Measurements from ENCODE around the gene LETM1. TPM values are rescaled to one million over a fixed set of nuclear protein-coding genes. Genes with fewer than 3 reads are reported as not detected.

The LETM1 gene
- total and polyA plus RNA-seq, 2 of the 13 experiments (the other 11 are each of a cell fraction or from before 2014, with no cell fraction given) = 9.7 to 41.6 TPM

GRCh38 chr4:1797861-1798579 is 57.9 kb downstream of the LETM1 start (continued):
- TF ChIP-seq, protein P1, sequence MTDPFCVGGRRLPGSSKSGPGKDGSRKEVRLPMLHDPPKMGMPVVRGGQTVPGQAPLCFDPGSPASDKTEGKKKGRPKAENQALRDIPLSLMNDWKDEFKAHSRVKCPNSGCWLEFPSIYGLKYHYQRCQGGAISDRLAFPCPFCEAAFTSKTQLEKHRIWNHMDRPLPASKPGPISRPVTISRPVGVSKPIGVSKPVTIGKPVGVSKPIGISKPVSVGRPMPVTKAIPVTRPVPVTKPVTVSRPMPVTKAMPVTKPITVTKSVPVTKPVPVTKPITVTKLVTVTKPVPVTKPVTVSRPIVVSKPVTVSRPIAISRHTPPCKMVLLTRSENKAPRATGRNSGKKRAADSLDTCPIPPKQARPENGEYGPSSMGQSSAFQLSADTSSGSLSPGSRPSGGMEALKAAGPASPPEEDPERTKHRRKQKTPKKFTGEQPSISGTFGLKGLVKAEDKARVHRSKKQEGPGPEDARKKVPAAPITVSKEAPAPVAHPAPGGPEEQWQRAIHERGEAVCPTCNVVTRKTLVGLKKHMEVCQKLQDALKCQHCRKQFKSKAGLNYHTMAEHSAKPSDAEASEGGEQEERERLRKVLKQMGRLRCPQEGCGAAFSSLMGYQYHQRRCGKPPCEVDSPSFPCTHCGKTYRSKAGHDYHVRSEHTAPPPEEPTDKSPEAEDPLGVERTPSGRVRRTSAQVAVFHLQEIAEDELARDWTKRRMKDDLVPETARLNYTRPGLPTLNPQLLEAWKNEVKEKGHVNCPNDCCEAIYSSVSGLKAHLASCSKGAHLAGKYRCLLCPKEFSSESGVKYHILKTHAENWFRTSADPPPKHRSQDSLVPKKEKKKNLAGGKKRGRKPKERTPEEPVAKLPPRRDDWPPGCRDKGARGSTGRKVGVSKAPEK (CRISPR knock-in tag; IDR thresholded peaks at IDR 0.05; ENCODE audit: borderline replicate concordance) = no peak
- no peak for TF ChIP-seq ZNF138 (CRISPR knock-in tag; IDR thresholded peaks at IDR 0.05; ENCODE audit: low read depth)
- no peak for TF ChIP-seq ZNF816 (CRISPR knock-in tag; IDR thresholded peaks at IDR 0.05; ENCODE audit: borderline replicate concordance)
- TF ChIP-seq ZNF256 (CRISPR knock-in tag; conservative IDR thresholded peaks at IDR 0.05) = no peak
- TF ChIP-seq ZNF468 (CRISPR knock-in tag; IDR thresholded peaks at IDR 0.05) = no peak
- no peak for TF ChIP-seq GLI4 (CRISPR knock-in tag; IDR thresholded peaks at IDR 0.05; ENCODE audit: borderline replicate concordance)
- no peak for TF ChIP-seq SATB2 (CRISPR knock-in tag; IDR thresholded peaks at IDR 0.05)
- TF ChIP-seq NRL (CRISPR knock-in tag; IDR thresholded peaks at IDR 0.05; ENCODE audit: borderline replicate concordance) = no peak
- TF ChIP-seq ZNF331 (CRISPR knock-in tag; IDR thresholded peaks at IDR 0.05) = no peak
- TF ChIP-seq ZNF260 (CRISPR knock-in tag; IDR thresholded peaks at IDR 0.05; ENCODE audit: borderline replicate concordance, low read depth) = no peak
- no peak for TF ChIP-seq ZNF720 (CRISPR knock-in tag; IDR thresholded peaks at IDR 0.05)
- no peak for TF ChIP-seq ZNF431 (CRISPR knock-in tag; IDR thresholded peaks at IDR 0.05; ENCODE audit: borderline replicate concordance, low read depth)
- TF ChIP-seq ZNF850 (CRISPR knock-in tag; conservative IDR thresholded peaks at IDR 0.05) = no peak
- TF ChIP-seq MAFF (IDR thresholded peaks at IDR 0.05; ENCODE audit: low read depth, low read length) = no peak
- no peak for TF ChIP-seq ZNF207 (IDR thresholded peaks at IDR 0.05; ENCODE audit: borderline replicate concordance)
- no peak for TF ChIP-seq FOXA1 (IDR thresholded peaks at IDR 0.05)
- no peak for TF ChIP-seq FOXA1 (CRISPR knock-in tag; IDR thresholded peaks at IDR 0.05)
- no peak for TF ChIP-seq FOXK1 (CRISPR knock-in tag; IDR thresholded peaks at IDR 0.05; ENCODE audit: borderline replicate concordance, low read depth)
- TF ChIP-seq NR2F2 (IDR thresholded peaks at IDR 0.05; ENCODE audit: borderline replicate concordance, low read depth) = no peak
- TF ChIP-seq DMAP1 (CRISPR knock-in tag; IDR thresholded peaks at IDR 0.05) = no peak
- no peak for TF ChIP-seq ZNF543 (CRISPR knock-in tag; IDR thresholded peaks at IDR 0.05)
- no peak for TF ChIP-seq JUND (CRISPR knock-in tag; IDR thresholded peaks at IDR 0.05)
- TF ChIP-seq CBX5 (CRISPR knock-in tag; IDR thresholded peaks at IDR 0.05; ENCODE audit: borderline replicate concordance) = no peak
- TF ChIP-seq, protein P2, sequence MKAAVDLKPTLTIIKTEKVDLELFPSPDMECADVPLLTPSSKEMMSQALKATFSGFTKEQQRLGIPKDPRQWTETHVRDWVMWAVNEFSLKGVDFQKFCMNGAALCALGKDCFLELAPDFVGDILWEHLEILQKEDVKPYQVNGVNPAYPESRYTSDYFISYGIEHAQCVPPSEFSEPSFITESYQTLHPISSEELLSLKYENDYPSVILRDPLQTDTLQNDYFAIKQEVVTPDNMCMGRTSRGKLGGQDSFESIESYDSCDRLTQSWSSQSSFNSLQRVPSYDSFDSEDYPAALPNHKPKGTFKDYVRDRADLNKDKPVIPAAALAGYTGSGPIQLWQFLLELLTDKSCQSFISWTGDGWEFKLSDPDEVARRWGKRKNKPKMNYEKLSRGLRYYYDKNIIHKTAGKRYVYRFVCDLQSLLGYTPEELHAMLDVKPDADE (CRISPR knock-in tag; IDR thresholded peaks at IDR 0.05) = no peak
- 0 out of 2 replicates have a peak, but pooled peaks have one; percentile 36 for TF ChIP-seq ZNF350 (CRISPR knock-in tag; IDR thresholded peaks at IDR 0.05; ENCODE audit: borderline replicate concordance, low read depth)
- no peak for TF ChIP-seq ZNF546 (CRISPR knock-in tag; conservative IDR thresholded peaks at IDR 0.05)
- no peak for TF ChIP-seq ATAD3A (CRISPR knock-in tag; IDR thresholded peaks at IDR 0.05)
- TF ChIP-seq ATF7-NPFF (CRISPR knock-in tag; IDR thresholded peaks at IDR 0.05; ENCODE audit: low read depth) = no peak
- TF ChIP-seq NONO (IDR thresholded peaks at IDR 0.05) = no peak
- TF ChIP-seq NONO (CRISPR knock-in tag; conservative IDR thresholded peaks at IDR 0.05) = no peak; the same call in 1 of the 2 replicates
